ENCODE data around the gene ST3GAL2.

ST3GAL2 gene

GRCh38 chr16:70481929-70482536 lies 43.1 kb upstream of the ST3GAL2 start:
- Histone ChIP-seq H3K9ac (ENCODE audit: low read length) (no peak overlapping the region), H3K23ac (ENCODE audit: low read length in 2 of 2) (no peak overlapping the region), H2BK15ac (ENCODE audit: low read depth, poor library complexity, severe bottlenecking) (no peak overlapping the region), H3K9me3 (ENCODE audit: control insufficient read depth, low read length) (no peaks in the 10 kb centered on the region), H3K36me3 (ENCODE audit: control insufficient read depth in 1 of 2, insufficient read depth in 2 of 2, low read depth in 1 of 2, low read length in 2 of 2) (peaks cover 61 to 62% of the 10 kb centered on the region in 2 experiments), H3K4me3 (ENCODE audit: insufficient read depth in 1 of 2, low read depth in 1 of 2, low read length in 2 of 2) (no peak overlapping the region), H3K4me1 (ENCODE audit: control insufficient read depth, insufficient read depth, low read depth, low read length) (peaks cover 26% of the 10 kb centered on the region), H3K18ac (ENCODE audit: low read depth in 1 of 2, low read length in 2 of 2) (no peak overlapping the region), H4K8ac (ENCODE audit: low read length) (no peak overlapping the region), H3K4ac (ENCODE audit: low read depth in 1 of 2, low read length in 2 of 2) (no peak overlapping the region), H2BK12ac (ENCODE audit: low read length in 2 of 2) (no peak overlapping the region), H2AK5ac (ENCODE audit: low read length, severe bottlenecking) (no peak overlapping the region), H2BK120ac (ENCODE audit: low read depth, low read length) (no peak overlapping the region), H2BK5ac (ENCODE audit: low read depth, low read length, poor library complexity, severe bottlenecking) (no peak overlapping the region), H2AFZ (ENCODE audit: low read depth, low read length) (no peak overlapping the region), H3K79me1 (replicated peaks; ENCODE audit: low read length, poor library complexity, severe bottlenecking) (no peaks in the 10 kb centered on the region), H3K4me2 (ENCODE audit: low read length, poor library complexity, severe bottlenecking) (no peak overlapping the region), H3K27me3 (ENCODE audit: control insufficient read depth in 1 of 2, insufficient read depth in 1 of 2, low read length in 2 of 2) (no peaks in the 10 kb centered on the region), H3K27ac (ENCODE audit: low read length, poor library complexity, severe bottlenecking) (peak overlapping the region; percentile 46), H3K14ac (ENCODE audit: low read length in 2 of 2) (no peak overlapping the region), H4K91ac (ENCODE audit: low read length) (no peak overlapping the region)
- 97% methylated on average over 7 of the region's 7 CpGs for WGBS
- DNase-seq, result peak; percentile 2

GRCh38 chr16:70480127-70481105 lies 41.5 kb upstream of the ST3GAL2 start:
- no peak overlapping the region for H4K91ac ChIP-seq (ENCODE audit: low read length)
- no peak overlapping the region for H2AK5ac ChIP-seq (ENCODE audit: low read length, severe bottlenecking)
- DNase-seq, result no peak
- H3K14ac ChIP-seq (ENCODE audit: low read length in 2 of 2), result no peak overlapping the region
- no peak overlapping the region for H3K4me2 ChIP-seq (ENCODE audit: low read length, poor library complexity, severe bottlenecking)
- 95% methylated on average over 17 of the region's 17 CpGs for WGBS
- peaks cover 56 to 60% of the 10 kb centered on the region in 2 experiments for H3K36me3 ChIP-seq (ENCODE audit: control insufficient read depth in 1 of 2, insufficient read depth in 2 of 2, low read depth in 1 of 2, low read length in 2 of 2)
- no peak overlapping the region for H2BK12ac ChIP-seq (ENCODE audit: low read length in 2 of 2)
- no peak overlapping the region for H3K9ac ChIP-seq (ENCODE audit: low read length)
- no peaks in the 10 kb centered on the region for H3K27me3 ChIP-seq (ENCODE audit: control insufficient read depth in 1 of 2, insufficient read depth in 1 of 2, low read length in 2 of 2)
- no peak overlapping the region for H3K23ac ChIP-seq (ENCODE audit: low read length in 2 of 2)
- no peak overlapping the region for H3K4me3 ChIP-seq (ENCODE audit: insufficient read depth in 1 of 2, low read depth in 1 of 2, low read length in 2 of 2)
- no peak overlapping the region for H2BK120ac ChIP-seq (ENCODE audit: low read depth, low read length)
- H3K9me3 ChIP-seq (ENCODE audit: control insufficient read depth, low read length), result no peaks in the 10 kb centered on the region
- no peak overlapping the region for H3K4ac ChIP-seq (ENCODE audit: low read depth in 1 of 2, low read length in 2 of 2)
- no peak overlapping the region for H4K8ac ChIP-seq (ENCODE audit: low read length)
- H3K79me1 ChIP-seq (replicated peaks; ENCODE audit: low read length, poor library complexity, severe bottlenecking), result no peaks in the 10 kb centered on the region
- peaks cover 35% of the 10 kb centered on the region for H3K4me1 ChIP-seq (ENCODE audit: control insufficient read depth, insufficient read depth, low read depth, low read length)
- no peak overlapping the region for H3K27ac ChIP-seq (ENCODE audit: low read length, poor library complexity, severe bottlenecking)
- no peak overlapping the region for H2AFZ ChIP-seq (ENCODE audit: low read depth, low read length)
- H3K18ac ChIP-seq (ENCODE audit: low read depth in 1 of 2, low read length in 2 of 2), result no peak overlapping the region
- no peak overlapping the region for H2BK15ac ChIP-seq (ENCODE audit: low read depth, poor library complexity, severe bottlenecking)
- H2BK5ac ChIP-seq (ENCODE audit: low read depth, low read length, poor library complexity, severe bottlenecking), result no peak overlapping the region

GRCh38 chr16:70478912-70479341 lies 40.0 kb upstream of the ST3GAL2 start:
- no peak overlapping the region for H4K91ac ChIP-seq (ENCODE audit: low read length)
- no peaks in the 10 kb centered on the region for H3K79me1 ChIP-seq (replicated peaks; ENCODE audit: low read length, poor library complexity, severe bottlenecking)
- no peak for DNase-seq
- H2AFZ ChIP-seq (ENCODE audit: low read depth, low read length), result no peak overlapping the region
- peaks cover 45% of the 10 kb centered on the region for H3K4me1 ChIP-seq (ENCODE audit: control insufficient read depth, insufficient read depth, low read depth, low read length)
- H3K9ac ChIP-seq (ENCODE audit: low read length), result no peak overlapping the region
- H3K4me3 ChIP-seq (ENCODE audit: insufficient read depth in 1 of 2, low read depth in 1 of 2, low read length in 2 of 2), result no peak overlapping the region
- H4K8ac ChIP-seq (ENCODE audit: low read length), result no peak overlapping the region
- H2BK15ac ChIP-seq (ENCODE audit: low read depth, poor library complexity, severe bottlenecking), result no peak overlapping the region
- no peak overlapping the region for H3K4ac ChIP-seq (ENCODE audit: low read depth in 1 of 2, low read length in 2 of 2)
- 90% methylated on average over 10 of the region's 10 CpGs for WGBS
- H3K23ac ChIP-seq (ENCODE audit: low read length in 2 of 2), result no peak overlapping the region
- H2AK5ac ChIP-seq (ENCODE audit: low read length, severe bottlenecking), result no peak overlapping the region
- no peak overlapping the region for H3K18ac ChIP-seq (ENCODE audit: low read depth in 1 of 2, low read length in 2 of 2)
- no peaks in the 10 kb centered on the region for H3K27me3 ChIP-seq (ENCODE audit: control insufficient read depth in 1 of 2, insufficient read depth in 1 of 2, low read length in 2 of 2)
- no peaks in the 10 kb centered on the region for H3K9me3 ChIP-seq (ENCODE audit: control insufficient read depth, low read length)
- peaks cover 51 to 68% of the 10 kb centered on the region in 2 experiments for H3K36me3 ChIP-seq (ENCODE audit: control insufficient read depth in 1 of 2, insufficient read depth in 2 of 2, low read depth in 1 of 2, low read length in 2 of 2)
- no peak overlapping the region for H2BK12ac ChIP-seq (ENCODE audit: low read length in 2 of 2)
- H2BK5ac ChIP-seq (ENCODE audit: low read depth, low read length, poor library complexity, severe bottlenecking), result no peak overlapping the region
- no peak overlapping the region for H3K4me2 ChIP-seq (ENCODE audit: low read length, poor library complexity, severe bottlenecking)
- H3K27ac ChIP-seq (ENCODE audit: low read length, poor library complexity, severe bottlenecking), result no peak overlapping the region
- no peak overlapping the region for H2BK120ac ChIP-seq (ENCODE audit: low read depth, low read length)
- no peak overlapping the region for H3K14ac ChIP-seq (ENCODE audit: low read length in 2 of 2)

- no peak overlapping the region for H3K18ac ChIP-seq (ENCODE audit: low read depth in 1 of 2, low read length in 2 of 2)
- peak overlapping the region; percentile 45 for H2AK5ac ChIP-seq (ENCODE audit: low read length, severe bottlenecking)
- no peak overlapping the region for H2BK15ac ChIP-seq (ENCODE audit: low read depth, poor library complexity, severe bottlenecking)
- peaks cover 44% of the 10 kb centered on the region for H3K4me1 ChIP-seq (ENCODE audit: control insufficient read depth, insufficient read depth, low read depth, low read length)
- H3K4ac ChIP-seq (ENCODE audit: low read depth in 1 of 2, low read length in 2 of 2), result no peak overlapping the region
- no peak overlapping the region for H4K8ac ChIP-seq (ENCODE audit: low read length)
- H2BK120ac ChIP-seq (ENCODE audit: low read depth, low read length), result no peak overlapping the region
- H3K9ac ChIP-seq (ENCODE audit: low read length), result no peak overlapping the region
- no peak overlapping the region for H3K4me3 ChIP-seq (ENCODE audit: insufficient read depth in 1 of 2, low read depth in 1 of 2, low read length in 2 of 2)
- 96% methylated on average over 8 of the region's 8 CpGs for WGBS
- no peak overlapping the region for H3K14ac ChIP-seq (ENCODE audit: low read length in 2 of 2)
- H2BK5ac ChIP-seq (ENCODE audit: low read depth, low read length, poor library complexity, severe bottlenecking), result no peak overlapping the region
- H2AFZ ChIP-seq (ENCODE audit: low read depth, low read length), result no peak overlapping the region
- H3K9me3 ChIP-seq (ENCODE audit: control insufficient read depth, low read length), result no peaks in the 10 kb centered on the region
- no peaks in the 10 kb centered on the region for H3K79me1 ChIP-seq (replicated peaks; ENCODE audit: low read length, poor library complexity, severe bottlenecking)
- no peak for DNase-seq
- peaks cover 50 to 68% of the 10 kb centered on the region in 2 experiments for H3K36me3 ChIP-seq (ENCODE audit: control insufficient read depth in 1 of 2, insufficient read depth in 2 of 2, low read depth in 1 of 2, low read length in 2 of 2)
- no peak overlapping the region for H3K27ac ChIP-seq (ENCODE audit: low read length, poor library complexity, severe bottlenecking)
- H3K4me2 ChIP-seq (ENCODE audit: low read length, poor library complexity, severe bottlenecking), result no peak overlapping the region
- H4K91ac ChIP-seq (ENCODE audit: low read length), result peak overlapping the region; percentile 11
- no peak overlapping the region for H3K23ac ChIP-seq (ENCODE audit: low read length in 2 of 2)
- no peak overlapping the region for H2BK12ac ChIP-seq (ENCODE audit: low read length in 2 of 2)
- no peaks in the 10 kb centered on the region for H3K27me3 ChIP-seq (ENCODE audit: control insufficient read depth in 1 of 2, insufficient read depth in 1 of 2, low read length in 2 of 2)
Measured at GRCh38 chr16:70478169-70478568, 39.3 kb upstream of the ST3GAL2 start.
